ENCODE data around the gene ZNF606. TPM values are rescaled to one million over a fixed set of nuclear protein-coding genes. Genes with fewer than 3 reads are reported as not detected.

Gene ZNF606
- total RNA-seq, 1 donor from 2014 or later: 48.7 TPM

DNA sequence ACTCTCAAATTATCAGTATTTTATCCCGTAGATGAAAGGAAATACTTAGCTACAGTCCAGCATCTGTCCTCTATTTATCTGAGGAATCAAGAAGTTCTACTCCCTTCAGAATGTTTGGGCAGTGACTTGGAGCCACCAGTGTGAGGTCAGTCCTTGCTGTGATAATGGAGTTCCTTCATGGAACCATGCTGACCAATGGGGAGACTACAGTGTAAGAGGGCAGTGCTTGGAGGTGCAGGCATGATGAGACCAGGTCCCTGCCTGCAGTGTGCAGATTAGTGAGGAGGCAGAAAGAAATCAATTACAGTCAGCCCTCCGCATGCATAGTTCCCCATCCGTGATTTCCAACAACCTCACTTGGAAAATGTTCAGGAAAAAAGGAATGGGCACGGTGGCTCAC is 28.2 kb downstream of the ZNF606 start, which contains the start of gene C19orf18:
Gene C19orf18, minus strand, starts transcription at position 101 of the 400 bp plus-strand sequence. CDS start 102 bp downstream, outside the sequence.
- no peak within 1 kb of the TSS for H2AFZ ChIP-seq (replicated peaks)
- H3K27me3 ChIP-seq: no peaks in the 10 kb centered on the region
- no peak within 1 kb of the TSS for H3K27ac ChIP-seq
- H4K20me1 ChIP-seq (ENCODE audit: low read depth): no peaks in the 10 kb centered on the region
- H3K36me3 ChIP-seq: peaks cover 35% of the 10 kb centered on the region
- Mint-ChIP-seq H3K4me3 (no peak within 1 kb of the TSS), H3K36me3 (peaks cover 68% of the 10 kb centered on the region), H3K9me3 (peaks cover 91% of the 10 kb centered on the region), H3K27me3 (ENCODE audit: insufficient read depth, low read depth) (peaks cover 14% of the 10 kb centered on the region), H3K4me1 (no peaks in the 10 kb centered on the region), H3K27ac (no peak within 1 kb of the TSS)
- H3F3A ChIP-seq (ENCODE audit: low read depth): peaks cover 10% of the 10 kb centered on the region
- H3K4me3 ChIP-seq: no peak within 1 kb of the TSS
- H3K4me1 ChIP-seq: no peaks in the 10 kb centered on the region
- TF ChIP-seq EZH2phosphoT487 (IDR thresholded peaks at IDR 0.05) (no peak), EZH2 (IDR thresholded peaks at IDR 0.05) (no peak)
- TF ChIP-seq, protein P1, sequence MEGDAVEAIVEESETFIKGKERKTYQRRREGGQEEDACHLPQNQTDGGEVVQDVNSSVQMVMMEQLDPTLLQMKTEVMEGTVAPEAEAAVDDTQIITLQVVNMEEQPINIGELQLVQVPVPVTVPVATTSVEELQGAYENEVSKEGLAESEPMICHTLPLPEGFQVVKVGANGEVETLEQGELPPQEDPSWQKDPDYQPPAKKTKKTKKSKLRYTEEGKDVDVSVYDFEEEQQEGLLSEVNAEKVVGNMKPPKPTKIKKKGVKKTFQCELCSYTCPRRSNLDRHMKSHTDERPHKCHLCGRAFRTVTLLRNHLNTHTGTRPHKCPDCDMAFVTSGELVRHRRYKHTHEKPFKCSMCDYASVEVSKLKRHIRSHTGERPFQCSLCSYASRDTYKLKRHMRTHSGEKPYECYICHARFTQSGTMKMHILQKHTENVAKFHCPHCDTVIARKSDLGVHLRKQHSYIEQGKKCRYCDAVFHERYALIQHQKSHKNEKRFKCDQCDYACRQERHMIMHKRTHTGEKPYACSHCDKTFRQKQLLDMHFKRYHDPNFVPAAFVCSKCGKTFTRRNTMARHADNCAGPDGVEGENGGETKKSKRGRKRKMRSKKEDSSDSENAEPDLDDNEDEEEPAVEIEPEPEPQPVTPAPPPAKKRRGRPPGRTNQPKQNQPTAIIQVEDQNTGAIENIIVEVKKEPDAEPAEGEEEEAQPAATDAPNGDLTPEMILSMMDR (IDR thresholded peaks at IDR 0.05): no peak
- DNase-seq (ENCODE audit: low spot score): no peak
- no peaks in the 10 kb centered on the region for H3K79me2 ChIP-seq (ENCODE audit: low read depth)
- H3K9ac ChIP-seq: no peak within 1 kb of the TSS
- no peak within 1 kb of the TSS for H3K4me2 ChIP-seq
- H3K9me3 ChIP-seq (ENCODE audit: low read depth): peaks cover 51% of the 10 kb centered on the region

DNA sequence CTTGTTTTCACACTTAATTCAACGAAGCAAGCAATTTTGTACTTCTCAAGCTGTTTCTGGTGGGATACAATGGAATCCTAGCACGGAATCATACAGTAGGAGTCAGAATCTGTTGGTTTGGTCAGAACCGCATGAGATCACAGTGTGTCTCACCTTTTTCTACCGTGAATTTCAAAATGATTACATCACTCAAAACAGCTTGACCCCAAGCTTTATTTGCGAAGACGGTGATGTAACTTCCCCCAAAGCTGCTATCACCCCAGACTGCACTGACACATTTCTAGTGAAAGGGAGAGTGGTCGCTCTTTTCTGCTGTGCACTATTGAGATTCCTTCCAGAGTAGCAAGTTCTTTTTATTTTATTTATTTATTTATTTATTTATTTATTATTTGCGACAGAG is 37.9 kb downstream of the ZNF606 start:
- no peak overlapping the region for H3K4me3 ChIP-seq
- Mint-ChIP-seq H3K27me3 (ENCODE audit: insufficient read depth, low read depth) (no peaks in the 10 kb centered on the region), H3K4me1 (no peaks in the 10 kb centered on the region)

DNA sequence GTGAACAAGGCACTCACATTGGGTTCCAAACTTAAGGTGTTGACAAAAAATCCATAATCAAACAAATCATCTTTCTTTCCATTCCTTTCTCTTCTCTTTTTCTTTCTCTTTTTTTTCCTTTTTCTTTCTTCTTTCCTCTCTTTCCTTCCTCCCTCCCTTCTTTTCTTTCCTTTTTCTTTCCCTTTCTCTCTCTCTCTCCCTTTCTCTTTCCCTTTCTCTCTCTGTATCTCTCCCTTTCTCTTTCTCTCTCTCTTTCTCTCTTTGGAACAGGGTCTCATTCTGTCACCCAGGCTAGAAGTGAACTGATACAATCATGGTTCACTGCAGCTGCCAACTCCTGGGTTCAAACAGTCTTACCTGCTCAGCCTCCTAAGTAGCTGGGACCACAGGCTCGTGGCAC is 40.8 kb downstream of the ZNF606 start:
- Histone ChIP-seq H3K4me3 (no peak overlapping the region), H3K4me2 (no peak overlapping the region)

More for the DNA sequence above, 37.9 kb downstream of the ZNF606 start:
- H3K27me3 ChIP-seq: no peaks in the 10 kb centered on the region
- H3K27ac ChIP-seq: no peak overlapping the region
- no peak overlapping the region for H3K4me3 Mint-ChIP-seq
- peaks cover 8% of the 10 kb centered on the region for H3K9me3 ChIP-seq (ENCODE audit: low read depth)
- H3K9ac ChIP-seq: no peak overlapping the region
- no peaks in the 10 kb centered on the region for H3K79me2 ChIP-seq (ENCODE audit: low read depth)
- no peaks in the 10 kb centered on the region for H3K4me1 ChIP-seq
- no peaks in the 10 kb centered on the region for H3K36me3 ChIP-seq
- no peak overlapping the region for H3K27ac Mint-ChIP-seq
- no peak overlapping the region for H3K4me2 ChIP-seq
- no peak for DNase-seq (ENCODE audit: low spot score)
- H4K20me1 ChIP-seq (ENCODE audit: low read depth): no peaks in the 10 kb centered on the region
- H3F3A ChIP-seq (ENCODE audit: low read depth): no peaks in the 10 kb centered on the region
- H2AFZ ChIP-seq (replicated peaks): no peak overlapping the region
- peaks cover 58% of the 10 kb centered on the region for H3K9me3 Mint-ChIP-seq
- TF ChIP-seq, protein P1 (IDR thresholded peaks at IDR 0.05): no peak
- TF ChIP-seq EZH2phosphoT487 (IDR thresholded peaks at IDR 0.05) (no peak), EZH2 (IDR thresholded peaks at IDR 0.05) (no peak)
- peaks cover 9% of the 10 kb centered on the region for H3K36me3 Mint-ChIP-seq

More for the DNA sequence above, 40.8 kb downstream of the ZNF606 start:
- Mint-ChIP-seq H3K36me3 (peaks cover 8% of the 10 kb centered on the region), H3K27ac (no peak overlapping the region), H3K4me3 (no peak overlapping the region), H3K27me3 (ENCODE audit: insufficient read depth, low read depth) (peaks cover 5% of the 10 kb centered on the region), H3K4me1 (no peaks in the 10 kb centered on the region), H3K9me3 (peaks cover 59% of the 10 kb centered on the region)
- no peak for DNase-seq (ENCODE audit: low spot score)
- Histone ChIP-seq H2AFZ (replicated peaks) (no peak overlapping the region), H4K20me1 (ENCODE audit: low read depth) (no peaks in the 10 kb centered on the region), H3K4me1 (no peaks in the 10 kb centered on the region), H3K27ac (no peak overlapping the region), H3K36me3 (no peaks in the 10 kb centered on the region), H3K79me2 (ENCODE audit: low read depth) (no peaks in the 10 kb centered on the region), H3K27me3 (no peaks in the 10 kb centered on the region), H3K9me3 (ENCODE audit: low read depth) (peaks cover 5% of the 10 kb centered on the region), H3F3A (ENCODE audit: low read depth) (no peaks in the 10 kb centered on the region), H3K9ac (no peak overlapping the region)
- TF ChIP-seq EZH2phosphoT487 (IDR thresholded peaks at IDR 0.05): no peak
- TF ChIP-seq EZH2 (IDR thresholded peaks at IDR 0.05): no peak
- TF ChIP-seq, protein P1 (IDR thresholded peaks at IDR 0.05): no peak
